Measurements from ENCODE around the gene HS6ST3. TPM values are rescaled to one million over a fixed set of nuclear protein-coding genes. Genes with fewer than 3 reads are reported as not detected.

Gene HS6ST3
- total and polyA plus RNA-seq, 8 donors = 0.65 to 3.4 (median 1.8) TPM

DNA sequence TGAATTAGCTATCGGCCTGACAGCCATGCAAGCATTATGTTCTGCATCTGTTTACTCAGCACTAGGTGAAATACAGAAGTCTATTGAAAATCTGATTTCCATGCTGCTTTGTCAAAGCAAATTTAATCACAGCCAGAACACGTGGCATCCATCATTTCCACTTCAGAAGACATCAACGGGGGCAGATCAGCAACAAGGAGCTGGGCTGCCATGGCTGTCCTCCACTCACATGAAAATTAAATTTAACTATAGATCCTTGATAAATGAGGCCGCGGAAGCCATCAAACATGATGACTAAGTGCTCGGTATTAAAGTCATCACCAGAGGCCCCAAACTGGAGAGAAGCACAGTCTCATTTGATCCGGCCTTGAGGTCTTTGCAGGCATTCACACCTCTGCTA, 443.5 kb downstream of the HS6ST3 start:
- Histone ChIP-seq H3K4me3 (no peak overlapping the region), H3K9me3 (no peaks in the 10 kb centered on the region), H3K4me1 (no peaks in the 10 kb centered on the region), H3K27me3 (no peaks in the 10 kb centered on the region), H3K27ac (no peak overlapping the region), H3K36me3 (no peaks in the 10 kb centered on the region)
- ATAC-seq = peak in 1 of 4 donors; percentile 63
- no peak for DNase-seq
- 69 to 72% methylated on average over 7 of the region's 7 CpGs for WGBS, 2 donors
- TF ChIP-seq, protein P1, sequence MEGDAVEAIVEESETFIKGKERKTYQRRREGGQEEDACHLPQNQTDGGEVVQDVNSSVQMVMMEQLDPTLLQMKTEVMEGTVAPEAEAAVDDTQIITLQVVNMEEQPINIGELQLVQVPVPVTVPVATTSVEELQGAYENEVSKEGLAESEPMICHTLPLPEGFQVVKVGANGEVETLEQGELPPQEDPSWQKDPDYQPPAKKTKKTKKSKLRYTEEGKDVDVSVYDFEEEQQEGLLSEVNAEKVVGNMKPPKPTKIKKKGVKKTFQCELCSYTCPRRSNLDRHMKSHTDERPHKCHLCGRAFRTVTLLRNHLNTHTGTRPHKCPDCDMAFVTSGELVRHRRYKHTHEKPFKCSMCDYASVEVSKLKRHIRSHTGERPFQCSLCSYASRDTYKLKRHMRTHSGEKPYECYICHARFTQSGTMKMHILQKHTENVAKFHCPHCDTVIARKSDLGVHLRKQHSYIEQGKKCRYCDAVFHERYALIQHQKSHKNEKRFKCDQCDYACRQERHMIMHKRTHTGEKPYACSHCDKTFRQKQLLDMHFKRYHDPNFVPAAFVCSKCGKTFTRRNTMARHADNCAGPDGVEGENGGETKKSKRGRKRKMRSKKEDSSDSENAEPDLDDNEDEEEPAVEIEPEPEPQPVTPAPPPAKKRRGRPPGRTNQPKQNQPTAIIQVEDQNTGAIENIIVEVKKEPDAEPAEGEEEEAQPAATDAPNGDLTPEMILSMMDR (IDR thresholded peaks at IDR 0.05) = no peak
- no peak for FAIRE-seq
- intact Hi-C loops (cut with DNase I) = no loop called here

GRCh38 chr13:96539791-96540190, 449.9 kb downstream of the HS6ST3 start:
- no peaks in the 10 kb centered on the region for H3K27me3 ChIP-seq
- H3K4me1 ChIP-seq = no peaks in the 10 kb centered on the region
- WGBS, 2 donors = 88 to 91% methylated on average over 2 of the region's 2 CpGs
- H3K36me3 ChIP-seq = no peaks in the 10 kb centered on the region
- TF ChIP-seq, protein P1 (IDR thresholded peaks at IDR 0.05) = no peak
- FAIRE-seq (no peak), DNase-seq (no peak), ATAC-seq (no peak)
- no peak overlapping the region for H3K27ac ChIP-seq
- intact Hi-C loops (cut with DNase I) = no loop called here
- no peak overlapping the region for H3K4me3 ChIP-seq
- H3K9me3 ChIP-seq = no peaks in the 10 kb centered on the region

DNA sequence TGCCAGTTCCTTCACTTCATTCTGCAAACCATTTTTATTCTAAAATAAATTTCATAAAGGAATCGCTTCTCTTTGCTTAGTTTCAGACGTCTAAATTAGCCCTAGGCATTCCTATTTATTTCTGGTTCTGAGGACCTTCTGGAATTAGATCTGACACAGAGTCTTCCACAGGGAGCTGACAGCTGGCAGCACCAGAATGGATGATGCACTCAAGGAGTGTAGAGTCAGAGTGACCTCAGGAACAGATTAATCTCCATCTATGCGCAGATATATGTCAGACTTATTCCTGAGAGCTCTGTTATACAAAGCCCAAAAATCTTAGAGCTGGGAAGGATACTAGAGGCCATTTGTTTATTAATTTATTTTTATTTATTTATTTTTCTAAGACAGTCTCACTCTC, 450.8 kb downstream of the HS6ST3 start:
- TF ChIP-seq, protein P1 (IDR thresholded peaks at IDR 0.05) = no peak
- Histone ChIP-seq H3K27me3 (no peaks in the 10 kb centered on the region), H3K36me3 (no peaks in the 10 kb centered on the region), H3K27ac (no peak overlapping the region), H3K4me1 (no peaks in the 10 kb centered on the region), H3K9me3 (no peaks in the 10 kb centered on the region), H3K4me3 (no peak overlapping the region)
- DNase-seq = no peak
- intact Hi-C loops (cut with DNase I) = no loop called here
- 89 to 90% methylated on average over 3 of the region's 3 CpGs for WGBS, 2 donors
- FAIRE-seq = no peak
- no peak for ATAC-seq

DNA sequence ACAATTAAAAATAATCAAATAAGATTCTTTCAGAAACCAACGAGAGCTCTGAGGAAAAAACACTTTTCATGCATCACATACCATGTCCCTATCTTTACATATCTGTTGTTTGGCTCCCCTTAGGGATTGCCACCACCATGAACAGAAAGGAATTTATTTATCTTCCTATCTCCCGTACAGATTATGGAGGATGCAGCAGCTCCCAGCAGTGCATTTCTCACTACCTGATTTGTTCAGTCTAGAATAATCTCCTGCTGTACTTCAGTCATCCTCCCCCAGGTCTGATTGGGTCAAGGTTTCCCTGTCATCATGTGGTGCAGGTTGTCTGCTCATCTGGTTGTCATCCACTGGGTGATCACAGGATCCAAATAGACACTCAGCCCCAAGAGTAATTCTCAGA, 453.1 kb downstream of the HS6ST3 start:
- FAIRE-seq = no peak
- H3K9me3 ChIP-seq = no peaks in the 10 kb centered on the region
- intact Hi-C loops (cut with DNase I) = no loop called here
- no peaks in the 10 kb centered on the region for H3K4me1 ChIP-seq
- H3K4me3 ChIP-seq = no peak overlapping the region
- TF ChIP-seq, protein P1 (IDR thresholded peaks at IDR 0.05) = no peak
- ATAC-seq = no peak
- H3K36me3 ChIP-seq = no peaks in the 10 kb centered on the region
- no peaks in the 10 kb centered on the region for H3K27me3 ChIP-seq
- 81% methylated on average over 2 of the region's 2 CpGs for WGBS, 2 donors
- no peak overlapping the region for H3K27ac ChIP-seq
- DNase-seq = no peak

GRCh38 chr13:96544957-96545356, 455.1 kb downstream of the HS6ST3 start:
- Histone ChIP-seq H3K27ac (no peak overlapping the region), H3K4me1 (no peaks in the 10 kb centered on the region), H3K4me3 (no peak overlapping the region), H3K9me3 (no peaks in the 10 kb centered on the region), H3K36me3 (no peaks in the 10 kb centered on the region), H3K27me3 (no peaks in the 10 kb centered on the region)
- 68 to 74% methylated on average over 2 of the region's 2 CpGs for WGBS, 2 donors
- DNase-seq (no peak), FAIRE-seq (no peak), ATAC-seq (no peak)
- intact Hi-C loops (cut with DNase I) = no loop called here
- TF ChIP-seq, protein P1 (IDR thresholded peaks at IDR 0.05) = no peak
